Endothelial cell of umbilical vein (primary cell): ENCODE measurements around the gene TM9SF1.
A peak's percentile ranks its signal among the peaks of the same experiment; 100 is the strongest.

Experiments used
- EZH2 ChIP-seq: IDR thresholded peaks from 2 replicates; pipeline ENCODE4 v1.6.1; 2012; ENCODE audit warnings: borderline replicate concordance, low read depth, mild to moderate bottlenecking, moderate library complexity, low read length, inconsistent platforms; ENCODE audit not compliant: severe bottlenecking
- JUN ChIP-seq: IDR thresholded peaks from 2 replicates; pipeline ENCODE4 v1.6.1; 2011; ENCODE audit warnings: borderline replicate concordance, low read depth; ENCODE audit not compliant: insufficient read length, insufficient read depth
- POLR2A ChIP-seq: IDR thresholded peaks from 2 replicates; pipeline ENCODE4 v1.6.1; 2012; ENCODE audit warnings: low read depth, mild to moderate bottlenecking, control low read depth, low read length
- POLR2AphosphoS5 ChIP-seq: IDR thresholded peaks from 2 replicates; pipeline ENCODE4 v1.6.1; 2012; ENCODE audit warnings: low read depth, mild to moderate bottlenecking, control low read depth, low read length, moderate library complexity; ENCODE audit not compliant: insufficient read depth
- TF ChIP-seq, protein P1 (sequence below), 2 donors: IDR thresholded peaks; 1 replicate in 1 of 2; 2 replicates in 1 of 2; pipeline ENCODE4 v1.5.1; 2011; ENCODE audit warnings: low read length in 2 of 2, mild to moderate bottlenecking in 2 of 2, moderate library complexity in 2 of 2, control low read depth in 1 of 2, inconsistent platforms in 1 of 2, low read depth in 1 of 2; ENCODE audit not compliant: insufficient read depth in 1 of 2; ENCODE audit errors: extremely low read depth in 1 of 2

DNA sequence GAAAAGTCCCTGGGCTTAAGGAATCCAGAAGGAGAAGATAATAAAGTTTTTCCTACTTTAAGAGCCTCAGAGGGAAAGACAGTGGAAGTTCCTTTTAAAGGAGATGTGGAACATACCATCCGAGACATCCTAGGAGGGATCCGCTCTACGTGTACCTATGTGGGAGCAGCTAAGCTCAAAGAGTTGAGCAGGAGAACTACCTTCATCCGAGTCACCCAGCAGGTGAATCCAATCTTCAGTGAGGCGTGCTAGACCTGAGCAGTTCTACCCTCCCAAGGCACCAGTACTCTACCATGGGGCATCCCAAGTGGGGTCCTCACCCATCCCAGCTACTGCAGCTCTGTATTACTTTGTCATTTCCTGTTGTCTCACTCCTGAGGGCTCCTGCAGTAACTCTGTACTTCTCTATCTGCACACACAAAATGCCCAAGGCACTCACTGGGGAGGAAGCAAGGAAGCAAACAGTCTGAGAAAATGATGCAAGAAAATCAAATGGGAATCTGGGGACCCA is 43.3 kb upstream of the TM9SF1 start:
- TF ChIP-seq EZH2 = no peak
- TF ChIP-seq, protein P1, sequence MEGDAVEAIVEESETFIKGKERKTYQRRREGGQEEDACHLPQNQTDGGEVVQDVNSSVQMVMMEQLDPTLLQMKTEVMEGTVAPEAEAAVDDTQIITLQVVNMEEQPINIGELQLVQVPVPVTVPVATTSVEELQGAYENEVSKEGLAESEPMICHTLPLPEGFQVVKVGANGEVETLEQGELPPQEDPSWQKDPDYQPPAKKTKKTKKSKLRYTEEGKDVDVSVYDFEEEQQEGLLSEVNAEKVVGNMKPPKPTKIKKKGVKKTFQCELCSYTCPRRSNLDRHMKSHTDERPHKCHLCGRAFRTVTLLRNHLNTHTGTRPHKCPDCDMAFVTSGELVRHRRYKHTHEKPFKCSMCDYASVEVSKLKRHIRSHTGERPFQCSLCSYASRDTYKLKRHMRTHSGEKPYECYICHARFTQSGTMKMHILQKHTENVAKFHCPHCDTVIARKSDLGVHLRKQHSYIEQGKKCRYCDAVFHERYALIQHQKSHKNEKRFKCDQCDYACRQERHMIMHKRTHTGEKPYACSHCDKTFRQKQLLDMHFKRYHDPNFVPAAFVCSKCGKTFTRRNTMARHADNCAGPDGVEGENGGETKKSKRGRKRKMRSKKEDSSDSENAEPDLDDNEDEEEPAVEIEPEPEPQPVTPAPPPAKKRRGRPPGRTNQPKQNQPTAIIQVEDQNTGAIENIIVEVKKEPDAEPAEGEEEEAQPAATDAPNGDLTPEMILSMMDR (IDR thresholded peaks at IDR 0.05; ENCODE audit: extremely low read depth in 1 of 2, insufficient read depth in 1 of 2, low read depth in 1 of 2, low read length in 2 of 2) = no peak
- TF ChIP-seq POLR2AphosphoS5 = no peak
- TF ChIP-seq JUN = no peak
- peak; percentile 27 for TF ChIP-seq POLR2A
